Natural killer cell (primary cell): Measurements from ENCODE around the gene LILRB2. TPM values are rescaled to one million over a fixed set of nuclear protein-coding genes. Genes with fewer than 3 reads are reported as not detected.
"Not testable (repeated sequence)": the region's sequence is repeated elsewhere in the genome, so short reads cannot be mapped to it uniquely, and the experiment has no call there.

Experiments used
- ATAC-seq, 3 donors: fragments of 150-1000 bp in 2 of 3; fragments of 200-7000 bp in 1 of 3; cut with Tn5 transposase; 1 replicate in 1 of 3; 2 replicates in 2 of 3; pipeline ENCODE4 v1.10.0; 2021; ENCODE audit warnings: mild to moderate bottlenecking in 2 of 3, moderate library complexity in 2 of 3
- DNase-seq, 2 donors: peaks; one replicate each; pipeline versions ENCODE4 v3.0.0 to v3.0.0-alpha.2; 2013 to 2021; ENCODE audit warnings: mixed read lengths in 1 of 2
- H3K27ac ChIP-seq: one replicate; pipeline ENCODE4 v1.5.1; 2013; ENCODE audit warnings: mild to moderate bottlenecking, low read length
- H3K27me3 ChIP-seq: one replicate; pipeline ENCODE4 v1.6.1; 2013; ENCODE audit warnings: low read length; ENCODE audit not compliant: control insufficient read depth, insufficient read depth
- H3K36me3 ChIP-seq: one replicate; pipeline ENCODE4 v1.6.1; 2013; ENCODE audit warnings: low read length; ENCODE audit not compliant: control insufficient read depth, insufficient read depth
- H3K4me1 ChIP-seq: one replicate; pipeline ENCODE4 v1.6.1; 2013; ENCODE audit warnings: low read length; ENCODE audit not compliant: control insufficient read depth, insufficient read depth
- H3K4me3 ChIP-seq: one replicate; pipeline ENCODE4 v1.5.1; 2013; ENCODE audit warnings: low read length
- H3K9me3 ChIP-seq: one replicate; pipeline ENCODE4 v1.6.1; 2013; ENCODE audit warnings: low read length; ENCODE audit not compliant: control insufficient read depth, insufficient read depth
- H3K27ac Mint-ChIP-seq, 2 donors: one replicate each; pipeline ENCODE4 v1.8.0; 2022; ENCODE audit warnings: mild to moderate bottlenecking in 2 of 2, mixed read lengths in 2 of 2, moderate library complexity in 1 of 2
- H3K27me3 Mint-ChIP-seq, 2 donors: one replicate each; pipeline ENCODE4 v1.8.0; 2022; ENCODE audit warnings: low read depth in 2 of 2, mixed read lengths in 2 of 2
- H3K36me3 Mint-ChIP-seq: one replicate; pipeline ENCODE4 v1.8.0; 2022; ENCODE audit warnings: mixed read lengths
- H3K4me1 Mint-ChIP-seq, 2 donors: one replicate each; pipeline ENCODE4 v1.8.0; 2022; ENCODE audit warnings: mixed read lengths in 2 of 2
- H3K4me3 Mint-ChIP-seq: one replicate; pipeline ENCODE4 v1.8.0; 2022; ENCODE audit warnings: mild to moderate bottlenecking, moderate library complexity, mixed read lengths
- H3K9me3 Mint-ChIP-seq, 2 donors: one replicate each; pipeline ENCODE4 v1.8.0; 2022; ENCODE audit warnings: mixed read lengths in 2 of 2
- WGBS: methylation state at CpG from one replicate; pipeline ENCODE4 v1.1.7; 2013; ENCODE audit warnings: missing lambda C conversion rate; ENCODE audit not compliant: insufficient coverage; 5-methylcytosine and 5-hydroxymethylcytosine counted together
- intact Hi-C: fragments of 100-400 bp; cut with micrococcal nuclease; formaldehyde crosslinking; loops from one replicate; pipeline ENCODE4 v1.14.2; 2022
- total RNA-seq, 4 donors: library from RNA; stranded (reverse); fragments of 120-200 nt in 1 of 4; gene quantifications; one replicate each; pipeline versions ENCODE4 v1.2.3 to v1.2.4, GENCODE V29; 2013 to 2022
- TF ChIP-seq, protein P1 (sequence below): fragments of 200-600 bp; IDR thresholded peaks from one replicate; pipeline ENCODE4 v1.8.0; 2022; ENCODE audit warnings: antibody characterized with exemption

The LILRB2 gene
- total RNA-seq, 3 donors from 2014 or later (not counting 1 experiment from before 2014, with no cell fraction given), result 4.6 to 41.4 (median 23.7) TPM

DNA sequence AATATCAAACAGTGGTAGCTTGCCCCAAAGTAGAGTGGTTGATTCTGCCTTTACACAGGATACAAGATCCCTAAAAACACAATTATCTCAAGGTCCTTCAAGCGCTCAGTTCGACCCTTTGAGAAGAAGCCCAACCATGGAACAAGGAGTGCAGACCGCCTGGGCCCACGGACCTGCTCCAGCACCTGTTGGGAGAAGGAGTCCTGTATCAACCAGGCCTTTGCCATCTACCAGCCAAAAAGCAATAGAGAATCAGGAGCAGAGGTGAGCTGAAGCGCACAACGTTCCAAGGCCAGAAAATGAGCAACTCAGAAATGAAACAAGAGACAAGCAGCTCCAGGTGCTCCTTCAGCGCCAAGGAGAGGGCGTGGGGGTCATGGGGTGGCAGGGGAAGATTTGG is 51.8 kb downstream of the LILRB2 start:
- no peak overlapping the region for H3K27ac ChIP-seq
- ATAC-seq (no peak), DNase-seq (no peak)
- H3K36me3 ChIP-seq, result no peaks in the 10 kb centered on the region
- H3K36me3 Mint-ChIP-seq, result no peaks in the 10 kb centered on the region
- H3K4me1 ChIP-seq, result peaks cover 6% of the 10 kb centered on the region
- no peak overlapping the region for H3K27ac Mint-ChIP-seq
- WGBS, result 93% methylated on average over 8 of the region's 8 CpGs
- no peak overlapping the region for H3K4me3 ChIP-seq
- no peak overlapping the region for H3K4me3 Mint-ChIP-seq
- intact Hi-C loops, result no loop called here
- H3K9me3 ChIP-seq, result no peaks in the 10 kb centered on the region
- H3K27me3 Mint-ChIP-seq, result peaks cover 20 to 32% of the 10 kb centered on the region in 2 donors
- TF ChIP-seq, protein P1, sequence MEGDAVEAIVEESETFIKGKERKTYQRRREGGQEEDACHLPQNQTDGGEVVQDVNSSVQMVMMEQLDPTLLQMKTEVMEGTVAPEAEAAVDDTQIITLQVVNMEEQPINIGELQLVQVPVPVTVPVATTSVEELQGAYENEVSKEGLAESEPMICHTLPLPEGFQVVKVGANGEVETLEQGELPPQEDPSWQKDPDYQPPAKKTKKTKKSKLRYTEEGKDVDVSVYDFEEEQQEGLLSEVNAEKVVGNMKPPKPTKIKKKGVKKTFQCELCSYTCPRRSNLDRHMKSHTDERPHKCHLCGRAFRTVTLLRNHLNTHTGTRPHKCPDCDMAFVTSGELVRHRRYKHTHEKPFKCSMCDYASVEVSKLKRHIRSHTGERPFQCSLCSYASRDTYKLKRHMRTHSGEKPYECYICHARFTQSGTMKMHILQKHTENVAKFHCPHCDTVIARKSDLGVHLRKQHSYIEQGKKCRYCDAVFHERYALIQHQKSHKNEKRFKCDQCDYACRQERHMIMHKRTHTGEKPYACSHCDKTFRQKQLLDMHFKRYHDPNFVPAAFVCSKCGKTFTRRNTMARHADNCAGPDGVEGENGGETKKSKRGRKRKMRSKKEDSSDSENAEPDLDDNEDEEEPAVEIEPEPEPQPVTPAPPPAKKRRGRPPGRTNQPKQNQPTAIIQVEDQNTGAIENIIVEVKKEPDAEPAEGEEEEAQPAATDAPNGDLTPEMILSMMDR, result no peak
- no peaks in the 10 kb centered on the region for H3K9me3 Mint-ChIP-seq
- peaks cover 5 to 6% of the 10 kb centered on the region in 2 donors for H3K4me1 Mint-ChIP-seq
- H3K27me3 ChIP-seq, result peaks cover 25% of the 10 kb centered on the region

- H3K27ac Mint-ChIP-seq, H3K27me3 ChIP-seq, DNase-seq, H3K4me1 Mint-ChIP-seq, H3K36me3 ChIP-seq, H3K9me3 ChIP-seq, H3K4me3 Mint-ChIP-seq, H3K27ac ChIP-seq, H3K9me3 Mint-ChIP-seq, intact Hi-C loops, ATAC-seq, H3K36me3 Mint-ChIP-seq, H3K4me3 ChIP-seq: not testable (repeated sequence)
- 88% methylated on average over 10 of the region's 10 CpGs for WGBS
- H3K4me1 ChIP-seq, result peaks cover 16% of the 10 kb centered on the region
- H3K27me3 Mint-ChIP-seq, result peaks cover 18 to 19% of the 10 kb centered on the region in 2 donors
These were observed 56.3 kb downstream of the LILRB2 start for GRCh38 chr19:54224619-54225018.

GRCh38 chr19:54223937-54224281 is 57.0 kb downstream of the LILRB2 start:
- 71% methylated on average over 4 of the region's 5 CpGs for WGBS
- not testable (repeated sequence) for H3K4me3 Mint-ChIP-seq, H3K9me3 Mint-ChIP-seq, H3K4me3 ChIP-seq, H3K9me3 ChIP-seq, DNase-seq, H3K27ac ChIP-seq, H3K36me3 Mint-ChIP-seq, H3K27ac Mint-ChIP-seq, H3K27me3 ChIP-seq, ATAC-seq, H3K36me3 ChIP-seq, H3K4me1 Mint-ChIP-seq
- peaks cover 16% of the 10 kb centered on the region for H3K4me1 ChIP-seq
- intact Hi-C loops, result loop anchor here (2.0 kb wide), 1 partner anchor 23 kb away; no protein-coding TSS in a partner anchor
- H3K27me3 Mint-ChIP-seq, result peaks cover 14 to 15% of the 10 kb centered on the region in 2 donors

Other genes starting within 250 kb of the LILRB2 start
- gene VSTM1, start 217.2 kb downstream of the LILRB2 start, total RNA-seq, result 1 to 10 TPM in 2 of 3 donors, under 1 TPM in 1; 0.72 to 2.8 (median 2.7) TPM
- gene TARM1, start 199.7 kb downstream of the LILRB2 start, total RNA-seq, result not detected
- gene OSCAR, start 180.3 kb downstream of the LILRB2 start, total RNA-seq, result 1 to 10 TPM; 2.3 to 5.4 (median 4.4) TPM
- 10 to 100 TPM; 48.4 to 91.9 (median 71.4) TPM for gene NDUFA3, start 178.3 kb downstream of the LILRB2 start, total RNA-seq
- gene TFPT, start 165.5 kb downstream of the LILRB2 start, total RNA-seq, result 10 to 100 TPM; 14.1 to 14.4 (median 14.2) TPM
- 10 to 100 TPM; 64.4 to 65.9 (median 64.9) TPM for gene PRPF31, start 165.4 kb downstream of the LILRB2 start, total RNA-seq
- 10 to 100 TPM; 46.3 to 73.9 (median 51.7) TPM for gene CNOT3, start 143.3 kb downstream of the LILRB2 start, total RNA-seq
- gene LENG1, start 121.4 kb downstream of the LILRB2 start, total RNA-seq, result 1 to 10 TPM; 8.3 to 9.4 (median 9.1) TPM
- 1 to 10 TPM; 7.2 to 8.2 (median 7.5) TPM for gene TMC4, start 108.0 kb downstream of the LILRB2 start, total RNA-seq
- gene MBOAT7, start 91.5 kb downstream of the LILRB2 start, total RNA-seq, result 10 to 100 TPM; 24.1 to 53.9 (median 31.2) TPM
- 10 to 100 TPM; 11.5 to 16.7 (median 13.5) TPM for gene TSEN34, start 89.8 kb downstream of the LILRB2 start, total RNA-seq
- 100 to 1,000 TPM; 617 to 958 (median 906) TPM for gene RPS9, start 80.3 kb downstream of the LILRB2 start, total RNA-seq
- 10 to 100 TPM in 2 of 3 donors, 1 to 10 TPM in 1; 6.8 to 12.6 (median 12.6) TPM for gene LILRB3, start 58.1 kb downstream of the LILRB2 start, total RNA-seq
- 1 to 10 TPM; 2.1 to 2.6 (median 2.1) TPM for gene LILRA6, start 38.3 kb downstream of the LILRB2 start, total RNA-seq
- under 1 TPM in 2 of 3 donors, not detected in 1; 0.09 to 0.18 TPM for gene LILRB5, start 23.8 kb downstream of the LILRB2 start, total RNA-seq
- gene LILRA5, start 32.1 kb upstream of the LILRB2 start, total RNA-seq, result 10 to 100 TPM in 2 of 3 donors, 1 to 10 TPM in 1; 3.4 to 22.3 (median 11.1) TPM
- gene LILRA4, start 58.1 kb upstream of the LILRB2 start, total RNA-seq, result 1 to 10 TPM in 2 of 3 donors, not detected in 1; 2.0 to 2.4 TPM
- gene LAIR1, start 83.8 kb upstream of the LILRB2 start, total RNA-seq, result 100 to 1,000 TPM; 117 to 163 (median 156) TPM
- under 1 TPM; 0.59 to 0.84 (median 0.65) TPM for gene TTYH1, start 134.4 kb upstream of the LILRB2 start, total RNA-seq
- 100 to 1,000 TPM; 479 to 563 (median 507) TPM for gene LENG8, start 168.1 kb upstream of the LILRB2 start, total RNA-seq
- gene LENG9, start 182.7 kb upstream of the LILRB2 start, total RNA-seq, result 1 to 10 TPM; 3.2 to 5.6 (median 4.3) TPM
- not detected for gene CDC42EP5, start 192.2 kb upstream of the LILRB2 start, total RNA-seq
- gene LAIR2, start 221.7 kb upstream of the LILRB2 start, total RNA-seq, result 10 to 100 TPM; 44.1 to 67.7 (median 53.3) TPM